HG03159 (cell line): ENCODE results near the gene MAGEC2.

Experiments
- ATAC-seq: cut with Tn5 transposase; IDR thresholded peaks from one replicate; pipeline ENCODE4 v1.9.1; 2021; ENCODE audit warnings: mild to moderate bottlenecking, moderate library complexity; ENCODE audit not compliant: unreplicated experiment

The MAGEC2 gene, protein sequence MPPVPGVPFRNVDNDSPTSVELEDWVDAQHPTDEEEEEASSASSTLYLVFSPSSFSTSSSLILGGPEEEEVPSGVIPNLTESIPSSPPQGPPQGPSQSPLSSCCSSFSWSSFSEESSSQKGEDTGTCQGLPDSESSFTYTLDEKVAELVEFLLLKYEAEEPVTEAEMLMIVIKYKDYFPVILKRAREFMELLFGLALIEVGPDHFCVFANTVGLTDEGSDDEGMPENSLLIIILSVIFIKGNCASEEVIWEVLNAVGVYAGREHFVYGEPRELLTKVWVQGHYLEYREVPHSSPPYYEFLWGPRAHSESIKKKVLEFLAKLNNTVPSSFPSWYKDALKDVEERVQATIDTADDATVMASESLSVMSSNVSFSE

DNA sequence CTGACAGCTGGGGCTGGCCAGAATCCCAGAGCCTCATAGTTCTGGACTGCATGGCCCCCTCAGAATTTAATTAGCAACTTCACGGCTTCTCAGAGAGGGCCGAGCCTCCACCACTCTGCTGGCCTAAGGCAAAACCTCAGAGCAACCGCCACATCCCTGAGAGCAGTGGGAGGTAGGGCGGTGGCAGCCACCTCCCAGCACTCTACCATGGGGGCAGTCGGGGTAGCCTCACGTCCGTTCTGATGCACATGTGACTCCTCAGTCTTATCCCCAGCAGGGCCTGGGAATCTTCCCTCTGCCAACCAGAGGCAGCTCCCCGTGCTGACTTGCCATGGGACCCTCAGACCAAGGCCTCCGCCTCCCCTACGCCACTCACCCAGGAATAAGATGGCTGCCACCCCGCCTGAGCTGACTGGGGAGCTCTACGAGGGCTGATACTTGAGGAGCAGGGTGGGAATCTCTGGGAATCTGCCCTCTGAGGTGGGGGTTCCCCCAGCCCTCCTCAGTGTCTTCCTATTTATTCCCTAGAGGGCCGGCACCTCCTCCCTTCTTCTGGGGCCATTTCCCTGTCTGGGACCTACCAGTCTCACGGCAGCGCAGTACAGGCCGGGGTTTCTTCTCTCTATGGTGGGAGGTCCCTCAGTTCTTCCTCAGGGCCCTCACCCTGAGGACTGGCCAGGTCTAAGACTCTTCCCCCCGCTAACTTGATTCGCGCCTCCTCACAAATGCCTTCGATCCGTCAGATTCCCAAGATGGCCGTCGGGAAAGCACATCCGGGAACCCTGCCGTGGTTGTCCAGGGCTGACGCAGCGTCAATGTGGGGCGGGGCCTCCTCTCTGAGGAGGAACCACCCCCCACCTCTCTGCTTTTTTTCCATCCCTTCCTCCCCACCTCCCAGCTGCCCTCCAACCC is at the start of gene MAGEC2:
TSS of gene MAGEC2 (minus strand) at position 769 of the 912 bp plus-strand sequence. CDS start 1,303 bp downstream, outside the sequence.
- no peak for ATAC-seq

GRCh38 chrX:142251680-142252079 is 46.6 kb upstream of the MAGEC2 start:
- no peak for ATAC-seq

GRCh38 chrX:142251202-142251601 is 46.1 kb upstream of the MAGEC2 start:
- ATAC-seq: no peak

GRCh38 chrX:142250502-142250901 is 45.4 kb upstream of the MAGEC2 start:
- no peak for ATAC-seq

- ATAC-seq: no peak
Observed at GRCh38 chrX:142249721-142250120, 44.6 kb upstream of the MAGEC2 start.

GRCh38 chrX:142244568-142244967 is 39.5 kb upstream of the MAGEC2 start:
- no peak for ATAC-seq

DNA sequence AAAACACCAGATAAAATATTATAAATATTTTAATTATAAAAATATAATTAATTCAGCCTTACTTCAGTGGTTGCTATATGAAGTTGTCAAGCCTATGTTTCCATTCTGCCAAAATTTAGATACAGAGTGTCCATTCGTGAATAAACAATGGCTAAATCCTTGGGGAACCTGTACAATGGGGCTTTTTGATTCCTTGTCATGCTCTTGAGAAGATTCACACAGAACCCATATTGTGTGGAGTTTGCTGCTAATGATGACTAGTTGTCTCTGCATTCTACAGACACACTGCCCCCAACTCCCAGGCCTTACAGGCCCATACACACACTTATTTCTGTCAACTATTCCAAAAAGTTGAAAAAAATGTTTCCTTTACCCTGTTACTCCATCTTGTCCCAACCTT is 33.4 kb upstream of the MAGEC2 start:
- no peak for ATAC-seq

DNA sequence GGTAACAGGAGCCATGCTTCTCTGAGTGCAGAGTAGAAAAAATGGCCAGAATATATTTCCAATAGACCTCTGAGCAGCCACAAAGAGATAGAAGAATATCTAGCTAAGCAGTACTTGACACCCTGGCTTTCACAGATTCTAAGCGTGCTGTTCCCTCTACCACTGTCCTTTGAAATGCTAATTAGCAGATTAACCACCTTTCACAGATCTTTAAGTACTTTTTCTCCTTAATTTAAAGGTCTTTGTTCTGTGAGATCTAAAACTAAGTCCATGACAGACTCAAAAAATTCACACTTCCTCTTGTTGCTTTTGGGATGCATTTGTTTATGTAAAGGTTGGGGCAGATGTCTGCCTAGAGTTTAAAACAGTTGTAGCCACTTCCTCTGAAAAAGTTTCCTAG is 28.3 kb upstream of the MAGEC2 start:
- ATAC-seq: no peak

DNA sequence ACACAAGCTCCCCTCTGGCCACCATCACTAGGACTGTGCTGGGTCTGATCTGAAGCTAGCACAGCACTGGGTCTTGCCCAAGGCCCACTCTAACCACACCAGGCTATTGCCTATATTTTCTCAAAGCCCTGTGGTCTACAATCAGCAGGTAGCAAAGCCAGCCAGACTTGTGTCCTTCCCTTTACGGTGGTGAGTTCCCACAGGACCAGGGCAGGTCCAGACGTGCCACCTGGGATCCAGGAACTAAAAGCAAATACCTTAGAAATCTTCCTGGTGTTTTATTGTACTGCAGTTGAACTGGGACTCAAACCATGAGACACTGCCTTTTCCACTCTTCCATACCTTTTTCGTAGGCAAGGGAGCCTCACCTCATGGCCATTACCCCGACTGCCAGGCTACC is 9.0 kb upstream of the MAGEC2 start:
- no peak for ATAC-seq

DNA sequence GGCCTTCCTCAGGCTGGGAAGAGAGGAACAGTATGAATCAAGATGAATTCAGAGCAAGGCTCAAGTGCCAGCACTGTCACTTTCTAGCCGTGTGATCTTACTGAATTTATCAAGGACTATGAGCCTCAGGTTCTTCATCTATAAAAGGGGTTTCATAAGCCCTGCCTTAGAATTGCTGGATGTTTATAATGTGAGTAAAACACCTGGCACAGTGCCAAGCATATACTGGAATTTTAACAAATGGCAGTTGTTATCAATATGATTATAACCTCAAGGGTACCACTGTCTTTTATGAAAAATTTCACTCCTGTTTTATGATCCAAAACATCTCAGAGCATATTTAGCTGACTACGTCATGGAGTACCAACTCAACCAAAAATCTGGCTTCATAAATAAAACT is 4.0 kb downstream of the MAGEC2 start:
- ATAC-seq: no peak

- ATAC-seq: no peak
Observed at GRCh38 chrX:142186103-142186502, 19.0 kb downstream of the MAGEC2 start.

DNA sequence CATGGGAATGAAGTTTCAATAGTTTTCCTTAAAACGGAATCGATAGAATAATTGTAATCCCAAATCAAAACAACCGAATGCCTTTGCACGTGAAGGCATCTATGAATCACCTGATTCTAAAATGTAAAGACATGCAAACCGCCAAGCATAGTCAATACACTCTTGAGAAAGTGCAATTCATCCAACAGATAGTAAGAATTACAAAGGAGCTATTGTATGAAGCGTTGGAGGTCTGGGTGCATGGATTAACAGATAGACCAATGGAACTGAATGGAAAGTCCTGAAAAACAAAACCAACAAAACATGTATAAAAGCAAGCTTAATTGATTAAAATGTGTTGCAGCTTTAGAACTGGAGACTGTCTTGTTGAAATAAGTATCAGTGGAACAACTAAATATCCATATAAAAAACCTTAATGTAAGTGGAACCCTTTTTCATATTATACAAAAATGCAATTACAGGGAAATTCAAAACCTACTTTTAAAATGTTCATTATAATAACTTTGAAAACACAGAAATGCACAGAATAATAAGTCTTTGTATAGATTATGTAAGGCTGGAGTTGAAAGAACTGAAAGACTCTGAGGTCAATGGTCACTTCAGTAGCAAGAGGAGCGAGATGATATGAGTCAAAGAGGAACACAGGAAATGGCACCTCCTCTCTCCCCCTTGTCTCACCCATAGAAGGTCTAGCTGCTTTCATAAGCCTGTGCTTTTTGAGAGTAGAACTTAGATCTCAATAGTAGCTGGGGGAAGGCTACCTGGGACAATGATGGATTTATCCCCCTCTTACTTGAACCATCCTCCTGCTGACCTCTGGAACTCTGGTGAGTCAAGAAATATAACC is 20.1 kb downstream of the MAGEC2 start:
- no peak for ATAC-seq

- no peak for ATAC-seq
Observed at GRCh38 chrX:142156567-142156966, 48.5 kb downstream of the MAGEC2 start.
